Right kidney (tissue), 1 donor: ENCODE data around the gene TSHR.
"Not testable (repeated sequence)": the region's sequence is repeated elsewhere in the genome, so short reads cannot be mapped to it uniquely, and the experiment has no call there.

Experiments
- DNase-seq: peaks from one replicate; pipeline ENCODE4 v3.0.0-alpha.2; 2016

The TSHR gene

DNA sequence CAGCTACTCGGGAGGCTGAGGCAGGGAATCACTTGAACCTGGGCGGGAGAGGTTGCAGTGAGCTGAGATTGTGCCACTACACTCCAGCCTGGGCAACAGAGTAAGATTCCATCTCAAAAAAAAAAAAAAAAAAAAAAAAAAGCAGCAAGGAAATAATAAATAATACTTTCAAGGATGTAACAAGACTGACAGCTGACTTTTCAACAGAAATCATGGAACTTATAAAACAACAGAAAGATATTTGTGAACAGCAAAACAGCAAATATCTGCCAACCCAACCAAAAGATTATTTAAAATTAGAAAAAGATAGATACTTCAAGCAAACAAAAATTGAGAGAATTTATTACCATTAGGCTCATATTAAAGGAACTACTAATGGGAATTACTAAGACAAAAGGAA, 115.1 kb downstream of the TSHR start:
- no peak for DNase-seq

DNA sequence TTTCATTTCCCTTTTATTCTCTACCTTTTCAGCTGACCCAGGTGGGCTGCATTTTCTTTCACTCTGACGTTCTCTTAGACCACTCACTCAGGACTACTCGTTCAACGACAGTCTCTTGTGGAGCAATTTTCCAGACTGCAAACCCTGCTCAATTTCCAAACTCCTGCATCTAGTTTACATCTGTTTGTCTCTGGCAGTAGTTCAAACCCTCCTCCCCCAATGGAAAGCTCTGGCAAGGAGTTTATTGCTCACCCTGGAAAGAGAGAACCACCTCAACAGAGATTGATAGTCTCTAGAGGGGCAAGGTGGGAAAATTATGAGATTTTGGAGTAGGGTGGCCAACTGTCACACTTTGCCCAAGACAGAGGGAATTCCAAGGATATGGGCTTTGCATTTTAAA, 130.2 kb downstream of the TSHR start:
- no peak for DNase-seq

DNA sequence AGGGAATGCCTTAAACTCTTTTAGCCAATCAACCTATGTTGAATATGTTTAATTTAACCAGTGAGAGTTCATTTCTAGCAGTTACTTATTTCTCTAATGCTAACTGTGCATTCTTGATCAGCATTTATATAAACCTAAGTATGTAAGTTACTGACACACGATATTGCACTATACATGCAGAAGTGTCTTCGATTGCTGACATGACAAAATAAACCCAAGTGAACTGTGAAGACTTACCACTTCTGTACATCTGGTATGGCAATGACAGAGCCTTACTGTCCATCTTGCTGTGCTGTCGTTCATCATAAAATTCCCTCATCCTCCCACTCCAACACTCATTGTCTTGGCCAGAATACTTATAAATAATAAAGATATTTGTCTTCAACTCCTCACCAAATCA, 131.8 kb downstream of the TSHR start:
- DNase-seq = no peak

GRCh38 chr14:81091139-81091538, 135.7 kb downstream of the TSHR start:
- DNase-seq = no peak

- DNase-seq = no peak
These were observed 136.2 kb downstream of the TSHR start for GRCh38 chr14:81091660-81092059.

DNA sequence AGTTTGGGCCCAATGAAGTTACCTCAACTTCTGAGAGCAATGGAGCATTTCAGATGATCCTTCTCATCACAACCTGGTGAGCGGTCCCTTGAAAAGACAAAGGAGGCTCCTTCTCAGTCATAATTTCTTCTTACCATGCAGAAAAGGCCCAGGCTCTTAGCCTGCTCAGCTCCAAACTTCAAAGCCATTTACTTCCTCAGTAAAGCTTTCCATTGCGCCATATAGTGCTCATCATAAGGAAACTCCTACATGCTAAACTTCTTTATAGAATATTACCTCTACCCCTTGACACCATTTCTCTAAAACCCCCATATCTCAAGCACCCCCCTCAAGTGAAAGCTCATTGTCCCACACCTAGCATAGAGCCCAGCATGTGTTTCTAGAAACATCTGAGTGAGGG, 138.2 kb downstream of the TSHR start:
- no peak for DNase-seq

- DNase-seq = no peak
These were observed 140.1 kb downstream of the TSHR start for GRCh38 chr14:81095539-81095938.

DNA sequence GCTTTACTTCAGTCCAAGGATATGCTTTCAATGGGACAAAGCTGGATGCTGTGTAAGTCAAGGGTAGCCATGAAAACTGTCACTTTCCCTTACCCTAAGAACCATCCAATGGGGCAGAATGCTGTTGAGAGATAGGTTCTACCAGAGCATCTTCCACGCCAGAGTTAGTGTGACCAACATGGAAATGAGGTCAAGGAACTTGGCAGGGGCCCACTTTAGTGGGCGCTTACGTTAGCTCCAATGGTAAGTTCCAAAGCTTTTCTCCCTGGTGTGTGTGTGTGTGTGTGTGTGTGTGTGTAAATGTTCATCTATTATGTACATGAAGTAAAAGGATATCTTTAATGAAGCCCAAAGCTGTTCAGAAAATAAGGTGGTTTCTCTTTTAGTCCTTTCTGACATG, 141.2 kb downstream of the TSHR start:
- DNase-seq = no peak

DNA sequence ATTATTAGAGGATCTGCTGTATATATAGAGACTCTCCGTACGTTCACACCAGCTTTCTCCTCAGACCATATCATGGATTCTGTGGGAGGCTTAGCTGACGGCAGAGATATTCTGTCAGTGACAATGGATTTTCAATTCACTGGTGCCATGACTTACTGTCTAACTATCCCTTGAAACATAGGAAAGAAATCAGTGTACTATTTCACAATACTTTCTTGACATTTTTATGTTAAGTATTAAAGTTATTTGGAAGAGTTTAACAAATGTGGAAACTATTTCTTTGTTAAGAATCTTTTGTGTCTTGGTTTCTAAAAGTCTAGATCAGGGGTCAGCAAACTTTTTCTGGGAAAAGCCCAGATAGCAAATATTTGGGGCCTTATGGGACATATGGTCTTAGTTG, 146.8 kb downstream of the TSHR start:
- DNase-seq = no peak

DNA sequence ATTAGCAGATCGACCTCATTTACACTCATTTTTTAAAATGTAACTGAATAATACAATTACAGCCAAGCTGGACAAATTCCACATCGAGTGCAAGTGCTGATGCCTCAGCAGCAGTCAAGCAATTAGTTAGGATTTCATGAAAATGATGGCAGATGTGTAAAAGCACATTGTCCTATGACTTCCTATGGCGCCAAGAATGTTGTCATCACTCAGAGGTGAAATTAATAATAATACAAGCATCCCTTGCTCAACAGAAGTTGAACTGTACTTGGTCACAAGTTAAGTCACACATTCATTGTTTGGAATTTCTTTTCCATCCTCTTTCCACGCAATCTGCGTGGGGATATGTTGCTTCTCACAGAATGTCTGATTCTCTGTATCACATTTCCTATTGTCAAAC, 148.0 kb downstream of the TSHR start:
- DNase-seq = no peak

DNA sequence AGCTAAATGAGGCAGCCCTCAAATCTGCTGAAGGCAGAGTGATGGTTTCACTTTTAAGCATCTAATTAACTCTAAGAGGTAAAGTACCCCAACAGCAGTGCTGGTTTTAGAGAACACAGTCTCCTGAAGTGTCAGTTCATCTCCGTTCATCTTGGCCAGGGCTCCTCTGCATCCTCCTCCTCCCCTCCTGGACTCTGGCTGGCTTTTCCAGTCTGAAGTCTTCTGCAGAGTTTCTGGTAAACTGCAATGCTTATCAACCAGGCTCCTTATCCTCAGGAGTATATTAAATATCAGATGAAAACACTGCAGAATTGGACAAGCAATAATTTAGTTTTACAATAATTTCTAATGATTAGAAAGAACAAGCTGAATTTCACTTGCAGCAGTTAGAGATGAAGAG, 150.0 kb downstream of the TSHR start:
- DNase-seq = no peak

- no peak for DNase-seq
These were observed 150.5 kb downstream of the TSHR start for GRCh38 chr14:81105961-81106360.

DNA sequence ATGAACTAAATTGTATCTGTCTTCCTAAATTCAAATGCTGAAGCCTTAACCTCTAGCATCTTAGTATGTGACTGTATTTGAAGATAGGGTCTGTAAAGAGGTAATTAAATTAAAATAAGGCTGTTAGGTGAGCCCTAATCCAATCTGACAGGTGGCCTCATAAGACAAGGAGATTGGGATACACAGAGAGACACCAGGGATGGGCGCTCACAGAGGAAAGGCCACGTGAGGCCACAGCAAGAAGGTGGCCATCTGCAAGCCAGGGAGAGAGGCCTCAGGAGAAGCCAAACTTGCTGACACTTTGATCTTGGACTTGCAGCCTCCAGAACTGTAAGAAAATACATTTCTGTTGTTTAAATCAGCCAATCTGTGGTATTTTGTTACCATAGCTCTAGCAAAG, 154.8 kb downstream of the TSHR start:
- DNase-seq = no peak

GRCh38 chr14:81113176-81113575, 157.8 kb downstream of the TSHR start:
- no peak for DNase-seq

DNA sequence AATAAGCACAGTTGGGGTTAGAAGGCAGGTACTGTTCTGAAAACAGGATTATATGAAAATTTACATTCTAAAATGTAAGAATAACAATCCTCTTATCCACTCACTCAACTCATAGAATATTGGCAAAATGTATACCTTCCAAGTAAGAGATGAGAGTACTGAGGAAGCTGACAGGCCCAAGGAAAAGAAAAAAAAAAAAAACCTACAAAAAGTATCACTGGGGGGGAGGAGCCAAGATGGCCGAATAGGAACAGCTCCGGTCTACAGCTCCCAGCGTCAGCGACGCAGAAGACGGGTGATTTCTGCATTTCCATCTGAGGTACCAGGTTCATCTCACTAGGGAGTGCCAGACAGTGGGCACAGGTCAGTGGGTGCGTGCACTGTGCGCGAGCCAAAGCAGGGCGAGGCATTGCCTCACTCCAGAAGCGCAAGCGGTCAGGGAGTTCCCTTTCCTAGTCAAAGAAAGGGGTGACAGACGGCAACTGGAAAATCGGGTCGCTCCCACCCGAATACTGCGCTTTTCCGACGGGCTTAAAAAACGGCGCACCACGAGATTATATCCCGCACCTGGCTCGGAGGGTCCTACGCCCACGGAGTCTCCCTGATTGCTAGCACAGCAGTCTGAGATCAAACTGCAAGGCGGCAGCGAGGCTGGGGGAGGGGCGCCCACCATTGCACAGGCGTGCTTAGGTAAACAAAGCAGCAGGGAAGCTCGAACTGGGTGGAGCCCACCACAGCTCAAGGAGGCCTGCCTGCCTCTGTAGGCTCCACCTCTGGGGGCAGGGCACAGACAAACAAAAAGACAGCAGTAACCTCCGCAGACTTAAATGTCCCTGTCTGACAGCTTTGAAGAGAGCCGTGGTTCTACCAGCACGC, 158.8 kb downstream of the TSHR start:
- DNase-seq = not testable (repeated sequence)

DNA sequence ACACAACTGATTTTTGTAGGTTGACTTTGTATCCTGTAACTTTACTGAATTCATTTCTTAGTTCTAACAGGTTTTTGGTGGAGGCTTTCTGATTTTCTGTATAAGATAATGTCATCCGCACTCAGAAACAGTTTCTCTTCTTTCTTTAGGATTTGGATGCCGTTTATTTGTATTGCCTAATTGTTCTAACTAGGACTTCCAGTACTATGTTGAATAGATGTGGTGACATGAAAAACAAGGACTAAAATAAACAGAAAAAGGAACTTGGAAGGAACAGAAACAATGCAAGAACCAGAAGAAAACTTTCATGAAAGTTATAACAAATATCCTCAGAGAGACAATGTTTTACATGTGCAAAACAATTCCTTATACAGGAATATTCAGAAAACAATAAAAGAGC, 165.1 kb downstream of the TSHR start:
- DNase-seq = no peak

- DNase-seq = no peak
These were observed 166.9 kb downstream of the TSHR start for GRCh38 chr14:81122326-81122725.

DNA sequence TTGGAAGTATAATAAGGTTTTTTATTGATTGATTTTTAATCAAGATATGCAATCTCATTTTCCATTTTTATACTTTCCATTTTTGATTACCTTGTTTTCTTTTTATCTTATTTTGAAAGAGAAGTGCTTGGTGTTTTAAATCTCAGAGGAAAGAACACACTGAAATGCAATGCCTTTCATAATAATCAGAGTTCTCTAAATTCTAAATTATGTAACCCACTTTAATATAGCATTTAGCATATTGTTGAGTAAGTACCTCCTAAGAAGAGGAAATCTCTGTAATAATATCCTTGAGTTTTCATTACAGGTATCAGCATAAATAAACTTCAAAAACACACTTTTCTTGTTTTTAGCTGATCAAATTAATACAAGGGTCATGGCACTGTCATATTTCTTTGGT, 168.4 kb downstream of the TSHR start:
- DNase-seq = no peak

GRCh38 chr14:81125536-81125935, 170.1 kb downstream of the TSHR start:
- no peak for DNase-seq

DNA sequence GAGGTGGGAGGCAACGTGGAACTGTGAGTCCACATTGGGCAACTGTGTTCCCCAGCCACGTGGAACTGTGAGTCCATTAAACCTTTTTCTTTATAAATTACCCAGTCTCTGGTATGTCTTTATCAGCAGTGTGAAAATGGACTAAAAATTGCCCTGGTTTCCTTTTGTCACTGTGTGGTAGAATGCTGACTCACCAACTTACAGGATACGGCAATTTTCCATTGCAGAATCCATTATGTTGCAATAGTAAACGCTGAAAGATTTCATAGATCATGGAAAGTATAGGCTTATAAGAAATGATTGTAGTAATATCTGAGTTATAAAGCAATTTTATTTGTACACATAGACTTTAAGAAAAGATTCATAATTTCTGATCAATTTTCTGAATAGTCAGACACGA, 172.4 kb downstream of the TSHR start:
- DNase-seq = no peak

- no peak for DNase-seq
These were observed 173.8 kb downstream of the TSHR start for GRCh38 chr14:81129242-81129641.

- no peak for DNase-seq
These were observed 177.0 kb downstream of the TSHR start for GRCh38 chr14:81132468-81132867.

GRCh38 chr14:81133400-81133799, 178.0 kb downstream of the TSHR start:
- DNase-seq = no peak

DNA sequence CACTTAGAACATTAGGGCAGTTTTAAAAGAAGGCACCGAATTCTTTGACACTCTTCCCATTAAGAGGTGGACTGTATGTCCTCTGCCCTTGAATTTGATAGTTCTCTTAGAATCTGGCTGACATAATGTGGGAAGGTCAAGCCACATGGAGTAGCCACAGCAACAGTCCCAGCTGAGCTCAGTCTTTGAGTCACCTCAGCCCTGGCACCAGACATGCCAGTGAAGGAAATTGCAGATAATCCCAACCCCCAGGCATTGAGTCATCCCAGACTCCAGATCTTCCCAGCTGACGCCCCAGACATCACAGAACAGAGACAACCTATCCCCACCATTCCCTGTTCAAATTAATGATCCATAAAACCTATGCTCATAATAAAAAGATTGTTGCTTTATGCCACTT, 181.9 kb downstream of the TSHR start:
- no peak for DNase-seq

DNA sequence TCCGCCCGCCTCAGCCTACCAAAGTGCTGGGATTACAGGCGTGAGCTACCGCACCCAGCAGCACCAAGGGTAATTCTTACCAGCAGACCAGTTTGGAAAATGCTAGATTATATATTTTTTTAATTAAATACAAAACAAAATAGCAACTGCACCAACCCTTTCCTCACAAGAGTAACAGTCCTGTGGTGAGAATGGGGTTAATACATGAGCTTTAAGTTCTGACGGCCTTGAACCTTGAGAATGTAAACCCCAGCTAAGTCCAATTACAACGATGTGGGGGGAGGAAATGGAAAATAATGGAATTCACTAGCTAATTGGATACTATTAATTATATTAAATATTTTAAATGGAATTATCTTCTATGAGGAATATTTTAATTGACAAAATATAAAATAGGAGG, 183.0 kb downstream of the TSHR start:
- DNase-seq = no peak
